Activated T-helper 17 cell treated with anti-CD3 and anti-CD28 coated beads, Interleukin-2, amount 50 U/mL, for 72 hours (primary cell): Measurements from ENCODE around the gene SPATA31C1. TPM values are rescaled to one million over a fixed set of nuclear protein-coding genes. Genes with fewer than 3 reads are reported as not detected.

ENCODE experiments used
- total RNA-seq, 2 donors: library from RNA; stranded (reverse); gene quantifications; one replicate each; pipeline ENCODE4 v1.2.3, GENCODE V29; 2022

The SPATA31C1 gene
- total RNA-seq, 2 donors from 2014 or later: 0.08 TPM; not detected in 1

Other genes with a start within 250 kb of the SPATA31C1 start
- gene CTSL, start 191.8 kb upstream of the SPATA31C1 start, total RNA-seq: 10 to 100 TPM; 13.2 to 43.0 TPM
- not detected for gene SPATA31E1, start 35.1 kb upstream of the SPATA31C1 start, total RNA-seq
- 1 to 10 TPM; 1.2 to 1.4 TPM for gene CDK20, start 56.6 kb downstream of the SPATA31C1 start, total RNA-seq
- gene SPATA31C2, start 220.5 kb downstream of the SPATA31C1 start, total RNA-seq: not detected